SU-DHL-6 (cell line): ENCODE measurements around the gene MT1B.

ENCODE experiments used
- H2AFZ ChIP-seq: fragments of 200-600 bp; sonication (generic); 2 replicates; pipeline ENCODE4 v1.6.1; 2014; ENCODE audit warnings: low read depth, mild to moderate bottlenecking, moderate library complexity, mixed read lengths, antibody characterized with exemption, low read length; ENCODE audit not compliant: severe bottlenecking
- H3F3A ChIP-seq: fragments of 200-600 bp; shearing (Covaris generic); 2 replicates; pipeline ENCODE4 v1.6.0; 2016; ENCODE audit warnings: antibody characterized with exemption, mild to moderate bottlenecking; ENCODE audit not compliant: insufficient read depth
- H3K27ac ChIP-seq: fragments of 200-600 bp; sonication (generic); 2 replicates; pipeline ENCODE4 v1.5.1; 2016; ENCODE audit warnings: low read depth, mild to moderate bottlenecking, low read length, moderate library complexity, mixed read lengths
- H3K27me3 ChIP-seq: fragments of 200-600 bp; sonication (generic), shearing (Covaris generic); 2 replicates; pipeline ENCODE4 v1.6.0; 2014; ENCODE audit warnings: mild to moderate bottlenecking, low read length
- H3K36me3 ChIP-seq: fragments of 200-600 bp; sonication (generic); 2 replicates; pipeline ENCODE4 v1.6.1; 2014; ENCODE audit warnings: mild to moderate bottlenecking, low read length, mixed read lengths
- H3K4me2 ChIP-seq: fragments of 300-600, 200-600 bp; shearing (Covaris generic), sonication (generic); 2 replicates; pipeline ENCODE4 v1.6.0; 2014; ENCODE audit warnings: low read length, low read depth, mild to moderate bottlenecking; ENCODE audit not compliant: poor library complexity, severe bottlenecking
- H3K4me3 ChIP-seq: fragments of 200-600 bp; sonication (generic); 2 replicates; pipeline ENCODE4 v1.5.1; 2014; ENCODE audit warnings: antibody characterized with exemption, low read length, mild to moderate bottlenecking, mixed read lengths; ENCODE audit not compliant: insufficient read depth, poor library complexity, severe bottlenecking
- H3K79me2 ChIP-seq: fragments of 200-600 bp; sonication (generic); 2 replicates; pipeline ENCODE4 v1.6.1; 2014; ENCODE audit warnings: mild to moderate bottlenecking, low read length, moderate library complexity; ENCODE audit not compliant: insufficient read depth
- H3K9ac ChIP-seq: fragments of 200-600 bp; sonication (generic); 2 replicates; pipeline ENCODE4 v1.7.0; 2014; ENCODE audit warnings: mild to moderate bottlenecking, low read length
- H3K9me2 ChIP-seq: fragments of 200-600 bp; sonication (generic); replicated peaks from 2 replicates; pipeline ENCODE4 v1.6.1; 2014; ENCODE audit warnings: low read length; ENCODE audit not compliant: insufficient read depth
- H3K9me3 ChIP-seq: fragments of 200-600 bp; sonication (generic); 2 replicates; pipeline ENCODE4 v1.6.1; 2014; ENCODE audit warnings: low read length, mixed read lengths; ENCODE audit not compliant: insufficient read depth
- H4K20me1 ChIP-seq: fragments of 200-600 bp; sonication (generic); 2 replicates; pipeline ENCODE4 v1.6.1; 2014; ENCODE audit warnings: low read depth, mild to moderate bottlenecking, antibody characterized with exemption, low read length, moderate library complexity, mixed read lengths
- EZH2phosphoT487 ChIP-seq: fragments of 200-600 bp; sonication (generic), shearing (Covaris generic); conservative IDR thresholded peaks from 2 replicates; pipeline ENCODE4 v1.6.1; 2018; ENCODE audit warnings: mild to moderate bottlenecking, antibody characterized with exemption, low read length, moderate library complexity, mixed read lengths
- TF ChIP-seq, protein P1 (sequence below): fragments of 200-600 bp; sonication (generic); IDR thresholded peaks from one replicate; pipeline ENCODE4 v1.5.1; 2017; ENCODE audit warnings: antibody characterized with exemption, mild to moderate bottlenecking, low read length, moderate library complexity; ENCODE audit not compliant: insufficient read depth, poor library complexity, severe bottlenecking

MT1B gene

DNA sequence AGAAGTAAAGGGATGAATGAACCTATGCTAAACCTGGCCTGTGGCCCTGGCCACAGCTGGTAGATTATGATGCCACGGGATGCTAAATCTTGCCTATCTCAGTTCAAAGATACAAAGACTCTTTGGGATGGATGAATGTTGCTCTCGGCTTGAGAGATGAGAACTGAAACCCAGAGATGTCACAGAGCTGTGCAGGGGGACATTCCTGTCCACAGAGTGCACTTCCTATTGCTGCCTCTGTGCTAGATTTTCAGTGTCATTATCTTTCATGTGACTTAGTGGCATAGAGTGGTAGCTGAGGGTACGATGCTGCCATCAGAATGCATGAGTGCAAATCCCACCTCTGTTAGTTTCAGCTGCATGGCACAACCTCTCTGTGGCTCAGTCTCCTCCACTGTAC lies 21.6 kb upstream of the MT1B start:
- no peak overlapping the region for H3K27ac ChIP-seq
- H3K4me3 ChIP-seq, result no peak overlapping the region
- H3K9me2 ChIP-seq, result no peaks in the 10 kb centered on the region
- no peaks in the 10 kb centered on the region for H3K79me2 ChIP-seq
- no peak overlapping the region for H2AFZ ChIP-seq
- H3K36me3 ChIP-seq, result no peaks in the 10 kb centered on the region
- no peaks in the 10 kb centered on the region for H4K20me1 ChIP-seq
- TF ChIP-seq, protein P1, sequence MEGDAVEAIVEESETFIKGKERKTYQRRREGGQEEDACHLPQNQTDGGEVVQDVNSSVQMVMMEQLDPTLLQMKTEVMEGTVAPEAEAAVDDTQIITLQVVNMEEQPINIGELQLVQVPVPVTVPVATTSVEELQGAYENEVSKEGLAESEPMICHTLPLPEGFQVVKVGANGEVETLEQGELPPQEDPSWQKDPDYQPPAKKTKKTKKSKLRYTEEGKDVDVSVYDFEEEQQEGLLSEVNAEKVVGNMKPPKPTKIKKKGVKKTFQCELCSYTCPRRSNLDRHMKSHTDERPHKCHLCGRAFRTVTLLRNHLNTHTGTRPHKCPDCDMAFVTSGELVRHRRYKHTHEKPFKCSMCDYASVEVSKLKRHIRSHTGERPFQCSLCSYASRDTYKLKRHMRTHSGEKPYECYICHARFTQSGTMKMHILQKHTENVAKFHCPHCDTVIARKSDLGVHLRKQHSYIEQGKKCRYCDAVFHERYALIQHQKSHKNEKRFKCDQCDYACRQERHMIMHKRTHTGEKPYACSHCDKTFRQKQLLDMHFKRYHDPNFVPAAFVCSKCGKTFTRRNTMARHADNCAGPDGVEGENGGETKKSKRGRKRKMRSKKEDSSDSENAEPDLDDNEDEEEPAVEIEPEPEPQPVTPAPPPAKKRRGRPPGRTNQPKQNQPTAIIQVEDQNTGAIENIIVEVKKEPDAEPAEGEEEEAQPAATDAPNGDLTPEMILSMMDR, result no peak
- no peaks in the 10 kb centered on the region for H3F3A ChIP-seq
- H3K9ac ChIP-seq, result no peak overlapping the region
- H3K9me3 ChIP-seq, result no peaks in the 10 kb centered on the region
- H3K27me3 ChIP-seq, result no peaks in the 10 kb centered on the region
- no peak overlapping the region for H3K4me2 ChIP-seq

DNA sequence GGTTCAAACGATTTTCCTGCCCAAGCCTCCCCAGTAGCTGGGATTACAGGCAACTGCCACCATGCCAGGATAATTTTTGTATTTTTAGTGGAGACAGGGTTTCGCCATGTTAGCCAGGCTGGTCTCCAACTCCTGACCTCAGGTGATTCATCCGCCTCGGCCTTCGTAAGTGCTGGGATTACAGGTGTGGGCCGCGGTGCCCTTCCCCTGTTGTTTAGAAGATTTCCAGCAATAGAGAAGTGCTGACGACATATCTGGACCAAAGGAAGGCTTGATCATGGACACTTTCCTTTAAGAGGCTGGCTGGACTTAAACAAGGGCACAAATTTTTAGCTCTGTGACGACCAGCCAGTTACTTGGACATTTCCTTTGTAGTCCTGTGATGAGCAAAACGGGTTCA lies 20.5 kb upstream of the MT1B start:
- Histone ChIP-seq H3K9me3 (no peaks in the 10 kb centered on the region), H2AFZ (no peak overlapping the region), H4K20me1 (no peaks in the 10 kb centered on the region), H3K9ac (no peak overlapping the region), H3K4me2 (no peak overlapping the region), H3K4me3 (no peak overlapping the region), H3K27ac (no peak overlapping the region), H3K9me2 (no peaks in the 10 kb centered on the region), H3K36me3 (no peaks in the 10 kb centered on the region), H3F3A (no peaks in the 10 kb centered on the region), H3K79me2 (no peaks in the 10 kb centered on the region), H3K27me3 (no peaks in the 10 kb centered on the region)
- TF ChIP-seq, protein P1, result no peak
- no peak for TF ChIP-seq EZH2phosphoT487

DNA sequence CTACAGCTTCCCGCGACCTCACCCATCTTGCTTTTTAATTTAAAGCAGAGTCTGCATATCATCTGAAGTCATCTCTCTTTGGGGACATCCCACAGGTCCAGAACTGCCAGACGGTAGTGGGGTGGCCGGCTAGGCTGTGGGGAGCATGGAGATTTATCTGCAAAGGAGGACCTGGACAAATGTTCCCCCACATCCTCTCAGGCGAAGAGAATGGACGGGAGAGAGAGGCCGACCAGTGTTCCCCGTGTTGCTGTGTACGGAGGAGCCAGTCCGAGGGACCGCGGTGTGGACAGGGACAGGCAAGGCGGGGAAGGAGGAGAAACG lies 19.9 kb upstream of the MT1B start:
- Histone ChIP-seq H3K27me3 (no peaks in the 10 kb centered on the region), H3K79me2 (no peaks in the 10 kb centered on the region), H3K36me3 (no peaks in the 10 kb centered on the region), H3K9me3 (no peaks in the 10 kb centered on the region), H3F3A (no peaks in the 10 kb centered on the region), H3K27ac (no peak overlapping the region), H3K4me2 (no peak overlapping the region), H4K20me1 (no peaks in the 10 kb centered on the region), H3K9me2 (no peaks in the 10 kb centered on the region), H3K9ac (no peak overlapping the region), H3K4me3 (no peak overlapping the region), H2AFZ (no peak overlapping the region)
- TF ChIP-seq, protein P1, result no peak
- TF ChIP-seq EZH2phosphoT487, result no peak

DNA sequence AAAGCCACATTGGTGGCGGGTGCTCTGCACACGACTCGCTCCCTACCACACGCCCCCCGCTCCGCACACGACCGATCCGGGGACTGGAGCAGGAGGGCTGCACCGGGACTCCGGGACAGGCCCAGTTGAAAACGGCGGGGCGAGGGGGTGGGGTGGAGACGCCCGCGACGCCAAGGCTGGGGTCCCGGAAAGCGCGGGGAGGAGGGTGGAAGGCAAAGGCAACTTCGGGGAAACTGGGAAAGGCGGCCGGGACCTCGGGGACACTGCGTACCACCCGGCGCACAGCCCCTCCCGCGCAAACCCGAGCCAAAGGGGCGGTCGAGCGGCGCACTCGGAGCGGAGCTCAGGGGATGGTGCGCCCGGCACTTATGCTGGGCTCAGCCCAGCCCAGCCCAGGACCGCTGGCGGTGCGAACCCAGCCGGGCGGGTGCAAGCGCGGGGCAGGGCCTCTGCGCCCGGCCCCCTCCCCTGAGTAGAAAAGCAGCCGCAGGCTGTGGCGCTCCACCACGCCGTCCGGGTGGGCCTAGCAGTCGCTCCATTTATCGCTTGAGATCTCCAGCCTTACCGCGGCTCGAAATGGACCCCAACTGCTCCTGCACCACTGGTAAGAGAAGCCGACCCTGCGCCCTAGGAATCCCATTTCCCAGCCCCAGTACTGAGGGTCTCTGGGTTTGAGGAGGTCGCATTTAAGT lies 19.4 kb upstream of the MT1B start, which contains the start of gene MT1M:
Gene MT1M (plus strand): TSS at position 504 of the 692 bp plus-strand sequence. CDS start 73 bp downstream, at position 577.
- Histone ChIP-seq H3F3A (no peaks in the 10 kb centered on the region), H4K20me1 (no peaks in the 10 kb centered on the region), H3K9me3 (no peaks in the 10 kb centered on the region), H3K4me3 (no peak within 1 kb of the TSS), H3K36me3 (no peaks in the 10 kb centered on the region), H3K79me2 (no peaks in the 10 kb centered on the region), H3K9ac (no peak within 1 kb of the TSS), H2AFZ (no peak within 1 kb of the TSS), H3K4me2 (no peak within 1 kb of the TSS), H3K27me3 (no peaks in the 10 kb centered on the region), H3K27ac (no peak within 1 kb of the TSS), H3K9me2 (no peaks in the 10 kb centered on the region)
- TF ChIP-seq EZH2phosphoT487, result no peak
- TF ChIP-seq, protein P1, result no peak
